AG04450 (cell line): ENCODE data around the gene FXYD7. TPM values are rescaled to one million over a fixed set of nuclear protein-coding genes. Genes with fewer than 3 reads are reported as not detected.
A peak's percentile ranks its signal among the peaks of the same experiment; 100 is the strongest.
"Not testable (repeated sequence)": the region's sequence is repeated elsewhere in the genome, so short reads cannot be mapped to it uniquely, and the experiment has no call there.

ENCODE experiments used
- CTCF ChIA-PET: fragments of 300-600, 350-600 bp; formaldehyde crosslinking; extraction: SDS; loops from one replicate; lab custom pipeline; 2022; ENCODE audit warnings: antibody characterized with exemption, inconsistent platforms; lab: Charles Lee
- POLR2A ChIA-PET: fragments of 350-600 bp; formaldehyde crosslinking; extraction: SDS; loops from one replicate; lab custom pipeline; 2021; ENCODE audit warnings: antibody characterized with exemption, inconsistent platforms; lab: Yijun Ruan, JAX
- DNase-seq: peaks from one replicate; pipeline ENCODE4 v3.0.0-alpha.2; 2011; ENCODE audit warnings: low read depth, low spot score
- H3K27ac ChIP-seq: one replicate; pipeline ENCODE4 v1.5.1; 2012; ENCODE audit warnings: low read depth, low read length, control low read depth
- H3K27me3 ChIP-seq: one replicate; pipeline ENCODE4 v1.6.0; 2012; ENCODE audit warnings: low read length; ENCODE audit not compliant: control insufficient read depth, insufficient read depth
- H3K4me3 ChIP-seq: 2 replicates; pipeline ENCODE4 v1.5.1; 2011; ENCODE audit warnings: mild to moderate bottlenecking, low read depth, low read length, control low read depth
- H3K9me3 ChIP-seq: 2 replicates; pipeline ENCODE4 v1.5.1; 2012; ENCODE audit warnings: low read length; ENCODE audit not compliant: control insufficient read depth, insufficient read depth
- polyA plus RNA-seq: library from polyadenylated mRNA; depleted of rRNA; stranded (reverse); fragments of >200 nt; gene quantifications from 2 replicates; pipeline ENCODE4 v1.2.3, GENCODE V29; 2011
- TF ChIP-seq, protein P1 (sequence below): IDR thresholded peaks from 2 replicates; pipeline ENCODE4 v1.5.1; 2011; ENCODE audit warnings: low read depth, low read length, control low read depth, inconsistent platforms

FXYD7 gene
- polyA plus RNA-seq, 1 experiment = not detected

DNA sequence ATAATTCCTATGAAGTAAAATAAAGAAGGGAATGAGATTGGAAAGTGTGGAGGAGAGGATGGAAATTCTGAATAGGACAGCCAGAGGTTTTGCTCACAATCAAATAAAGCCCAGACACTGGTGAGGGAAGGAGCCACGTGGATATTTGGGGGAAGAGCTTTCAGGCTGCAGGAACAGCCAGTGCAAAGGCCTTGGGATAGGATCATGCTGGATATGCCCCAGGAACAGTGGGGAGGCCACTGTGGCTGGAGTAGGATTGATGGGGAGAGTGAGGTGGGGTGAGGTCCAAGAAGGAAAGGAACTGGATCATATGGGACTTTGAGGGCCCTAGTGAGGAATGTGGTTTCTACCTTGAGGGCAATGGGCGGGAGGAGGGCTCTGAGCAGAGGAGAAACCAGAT is 7.4 kb downstream of the FXYD7 start:
- Histone ChIP-seq H3K27me3 (no peaks in the 10 kb centered on the region), H3K27ac (no peak overlapping the region), H3K4me3 (no peak overlapping the region), H3K9me3 (no peaks in the 10 kb centered on the region; the same call in 1 of the 2 replicates)
- ChIA-PET POLR2A (no interaction called here), CTCF (interaction anchor here (0.7 to 6.8 kb wide), 2 partner anchors 8 to 16 kb away, joined by 3 to 83 read pairs; partner anchors contain the start of genes FXYD7 and LGI4)
- DNase-seq = no peak
- TF ChIP-seq, protein P1, sequence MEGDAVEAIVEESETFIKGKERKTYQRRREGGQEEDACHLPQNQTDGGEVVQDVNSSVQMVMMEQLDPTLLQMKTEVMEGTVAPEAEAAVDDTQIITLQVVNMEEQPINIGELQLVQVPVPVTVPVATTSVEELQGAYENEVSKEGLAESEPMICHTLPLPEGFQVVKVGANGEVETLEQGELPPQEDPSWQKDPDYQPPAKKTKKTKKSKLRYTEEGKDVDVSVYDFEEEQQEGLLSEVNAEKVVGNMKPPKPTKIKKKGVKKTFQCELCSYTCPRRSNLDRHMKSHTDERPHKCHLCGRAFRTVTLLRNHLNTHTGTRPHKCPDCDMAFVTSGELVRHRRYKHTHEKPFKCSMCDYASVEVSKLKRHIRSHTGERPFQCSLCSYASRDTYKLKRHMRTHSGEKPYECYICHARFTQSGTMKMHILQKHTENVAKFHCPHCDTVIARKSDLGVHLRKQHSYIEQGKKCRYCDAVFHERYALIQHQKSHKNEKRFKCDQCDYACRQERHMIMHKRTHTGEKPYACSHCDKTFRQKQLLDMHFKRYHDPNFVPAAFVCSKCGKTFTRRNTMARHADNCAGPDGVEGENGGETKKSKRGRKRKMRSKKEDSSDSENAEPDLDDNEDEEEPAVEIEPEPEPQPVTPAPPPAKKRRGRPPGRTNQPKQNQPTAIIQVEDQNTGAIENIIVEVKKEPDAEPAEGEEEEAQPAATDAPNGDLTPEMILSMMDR = no peak

DNA sequence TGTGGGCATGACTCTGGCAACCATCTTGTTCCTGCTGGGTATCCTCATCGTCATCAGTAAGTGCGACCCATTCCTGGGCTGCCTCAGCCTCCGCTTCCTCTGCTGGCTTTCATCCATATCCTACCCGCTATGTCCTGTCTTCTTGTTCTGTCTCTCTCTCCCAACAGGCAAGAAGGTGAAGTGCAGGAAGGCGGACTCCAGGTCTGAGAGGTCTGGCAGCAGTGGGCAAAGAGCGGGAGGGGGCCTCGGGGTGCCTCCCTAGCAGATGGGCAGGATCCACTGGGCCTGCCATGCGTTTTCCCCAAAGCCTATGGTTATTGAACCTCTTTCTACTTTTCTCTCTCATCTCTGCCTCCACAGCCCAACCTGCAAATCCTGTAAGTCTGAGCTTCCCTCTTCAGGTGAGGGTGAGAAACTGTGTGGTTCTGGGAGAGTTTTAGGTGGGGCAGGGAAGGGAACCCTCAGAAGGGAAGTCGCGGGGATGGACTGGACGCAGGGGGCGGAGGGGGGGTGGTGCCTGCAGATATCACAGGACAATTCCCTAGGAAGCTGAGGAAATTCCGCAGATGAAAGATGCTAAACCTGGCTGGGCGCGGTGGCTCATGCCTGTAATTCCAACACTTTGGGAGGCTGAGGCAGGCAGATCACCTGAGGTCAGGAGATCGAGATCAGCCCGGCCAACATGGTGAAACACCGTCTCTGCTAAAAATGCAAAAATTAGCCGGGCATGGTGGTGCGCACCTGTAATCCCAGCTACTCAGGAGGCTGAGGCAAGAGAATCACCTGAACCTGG is 8.4 kb downstream of the FXYD7 start:
- no peak for DNase-seq
- Histone ChIP-seq H3K9me3 (no peaks in the 10 kb centered on the region; the same call in 1 of the 2 replicates), H3K4me3 (no peak overlapping the region), H3K27me3 (no peaks in the 10 kb centered on the region), H3K27ac (no peak overlapping the region)
- ChIA-PET POLR2A (no interaction called here), CTCF (interaction anchor here (0.9 to 6.8 kb wide), 2 partner anchors 9 to 85 kb away, joined by 3 to 83 read pairs; partner anchors contain the start of gene FXYD7)
- TF ChIP-seq, protein P1 = no peak

DNA sequence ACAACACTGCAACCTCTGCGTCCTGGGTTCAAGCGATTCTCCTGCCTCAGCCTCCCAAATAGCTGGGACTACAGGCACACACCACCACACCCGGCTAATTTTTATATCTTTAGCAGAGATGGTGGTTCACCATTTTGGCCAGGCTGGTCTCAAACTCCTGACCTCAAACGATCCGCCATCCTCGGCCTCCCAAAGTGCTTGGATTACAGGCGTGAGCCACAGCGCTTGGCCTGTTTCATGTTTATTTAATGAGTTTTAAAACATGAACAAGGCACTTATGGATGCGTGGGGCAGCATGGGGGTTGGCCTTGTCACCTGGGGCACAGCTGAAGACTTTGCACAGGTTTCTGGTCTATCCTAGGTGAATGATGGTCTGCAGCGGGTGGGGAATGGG is 10.1 kb downstream of the FXYD7 start:
- DNase-seq, POLR2A ChIA-PET, H3K4me3 ChIP-seq, H3K9me3 ChIP-seq, H3K27ac ChIP-seq, H3K27me3 ChIP-seq: not testable (repeated sequence)
- CTCF ChIA-PET = interaction anchor here (1.8 to 6.8 kb wide), 5 partner anchors 8 to 64 kb away, joined by 5 to 83 read pairs (median 7); partner anchors contain the start of gene FXYD7

DNA sequence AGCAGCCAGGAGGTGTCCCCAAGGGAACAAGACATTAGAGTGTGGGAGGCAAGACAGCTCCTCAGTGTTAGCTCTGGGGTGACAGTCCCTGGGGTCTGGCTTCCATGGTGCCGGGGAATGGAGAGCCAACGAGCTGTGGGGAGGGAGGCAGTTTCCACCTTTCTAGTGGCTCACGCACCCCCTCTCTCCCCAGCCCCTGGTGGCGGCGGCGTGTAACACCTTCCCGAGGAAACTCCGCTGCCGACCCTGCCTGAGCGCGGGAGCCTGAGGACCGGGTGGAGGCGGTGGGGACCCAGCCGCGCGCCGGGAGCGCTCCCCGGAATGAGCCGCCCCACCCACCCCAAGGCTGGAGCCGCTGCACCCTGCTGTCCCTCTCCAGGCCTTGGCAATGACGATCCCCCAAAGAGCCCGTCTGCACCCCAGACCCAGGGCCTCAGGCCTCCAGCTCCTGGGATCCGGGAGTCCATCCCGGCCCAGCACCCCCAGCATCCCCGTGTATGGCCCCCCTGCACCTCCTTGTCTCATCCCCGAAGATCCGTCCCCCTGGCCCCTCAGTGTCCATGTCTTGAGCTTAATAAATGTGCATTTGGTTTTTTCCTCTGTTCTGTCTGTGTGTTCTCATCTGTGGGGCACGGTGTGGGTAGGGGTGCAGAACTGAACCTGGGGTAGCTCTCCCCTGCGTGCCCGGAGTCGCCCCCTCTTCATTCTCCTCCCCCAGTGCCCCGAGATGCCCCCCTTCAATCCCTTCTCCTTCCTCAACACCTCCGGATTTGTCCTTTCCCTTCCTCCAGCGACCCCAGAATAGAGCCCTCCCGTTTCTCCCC is 10.9 kb downstream of the FXYD7 start:
- H3K27ac ChIP-seq = no peak overlapping the region
- no peaks in the 10 kb centered on the region; the same call in 1 of the 2 replicates for H3K9me3 ChIP-seq
- TF ChIP-seq, protein P1 = peak; percentile 68
- H3K27me3 ChIP-seq = no peaks in the 10 kb centered on the region
- no peak for DNase-seq
- ChIA-PET POLR2A (interaction anchor here (0.5 to 1.1 kb wide), 3 partner anchors 13 to 86 kb away, joined by 3 to 4 read pairs (median 4); no protein-coding TSS in a partner anchor), CTCF (interaction anchor here (0.6 to 6.8 kb wide), 11 partner anchors 8 to 1739 kb away, joined by 3 to 83 read pairs (median 6); partner anchors contain the start of gene FXYD7)
- peak overlapping the region; percentile 92 for H3K4me3 ChIP-seq
